ENCODE measurements around the gene NCAPD2.
"Not testable (repeated sequence)": the region's sequence is repeated elsewhere in the genome, so short reads cannot be mapped to it uniquely, and the experiment has no call there.

DNA sequence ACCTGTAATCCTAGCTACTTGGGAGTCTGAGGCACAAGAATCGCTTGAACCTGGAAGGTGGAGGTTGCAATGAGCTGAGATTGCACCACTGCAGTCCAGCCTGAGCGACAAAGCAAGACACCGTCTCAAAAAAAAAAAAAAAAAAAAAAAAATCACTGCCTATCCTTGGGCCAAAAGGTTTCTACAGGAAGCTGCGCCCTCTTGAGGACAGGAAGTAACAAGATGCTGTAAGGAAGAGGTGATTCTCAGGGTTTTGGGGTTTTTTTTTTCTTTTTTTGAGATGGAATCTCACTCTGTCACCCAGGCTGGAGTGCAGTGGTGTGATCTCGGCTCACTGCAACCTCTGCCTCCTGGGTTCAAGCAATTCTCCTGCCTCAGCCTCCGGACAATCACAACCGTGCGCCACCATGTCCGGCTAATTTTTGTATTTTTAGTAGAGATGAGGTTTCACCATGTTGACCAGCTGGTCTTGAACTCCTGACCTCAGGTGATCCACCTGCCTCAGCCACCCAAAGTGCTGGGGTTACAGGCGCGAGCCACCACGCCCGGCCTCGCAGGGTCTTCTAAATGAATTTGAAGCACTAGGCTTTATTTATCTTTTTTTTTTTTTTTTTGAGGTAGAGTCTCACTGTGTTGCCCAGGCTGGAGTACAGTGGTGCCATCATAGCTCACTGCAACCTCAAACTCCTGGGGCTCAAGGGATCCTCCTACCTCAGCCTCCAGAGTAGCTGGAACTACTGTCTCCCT is 64.3 kb downstream of the NCAPD2 start:
- TF ChIP-seq, protein P1, sequence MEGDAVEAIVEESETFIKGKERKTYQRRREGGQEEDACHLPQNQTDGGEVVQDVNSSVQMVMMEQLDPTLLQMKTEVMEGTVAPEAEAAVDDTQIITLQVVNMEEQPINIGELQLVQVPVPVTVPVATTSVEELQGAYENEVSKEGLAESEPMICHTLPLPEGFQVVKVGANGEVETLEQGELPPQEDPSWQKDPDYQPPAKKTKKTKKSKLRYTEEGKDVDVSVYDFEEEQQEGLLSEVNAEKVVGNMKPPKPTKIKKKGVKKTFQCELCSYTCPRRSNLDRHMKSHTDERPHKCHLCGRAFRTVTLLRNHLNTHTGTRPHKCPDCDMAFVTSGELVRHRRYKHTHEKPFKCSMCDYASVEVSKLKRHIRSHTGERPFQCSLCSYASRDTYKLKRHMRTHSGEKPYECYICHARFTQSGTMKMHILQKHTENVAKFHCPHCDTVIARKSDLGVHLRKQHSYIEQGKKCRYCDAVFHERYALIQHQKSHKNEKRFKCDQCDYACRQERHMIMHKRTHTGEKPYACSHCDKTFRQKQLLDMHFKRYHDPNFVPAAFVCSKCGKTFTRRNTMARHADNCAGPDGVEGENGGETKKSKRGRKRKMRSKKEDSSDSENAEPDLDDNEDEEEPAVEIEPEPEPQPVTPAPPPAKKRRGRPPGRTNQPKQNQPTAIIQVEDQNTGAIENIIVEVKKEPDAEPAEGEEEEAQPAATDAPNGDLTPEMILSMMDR (conservative IDR thresholded peaks at IDR 0.05; ENCODE audit: low read depth, low read length) = peak; percentile 60
- not testable (repeated sequence) for TF ChIP-seq RCOR1 (IDR thresholded peaks at IDR 0.05; ENCODE audit: insufficient replicate concordance, low read length); NFE2L2 (IDR thresholded peaks at IDR 0.05; ENCODE audit: low read depth, low read length); POLR2A (IDR thresholded peaks at IDR 0.05; ENCODE audit: low read depth, low read length); RFX5 (IDR thresholded peaks at IDR 0.05; ENCODE audit: low read depth, low read length); CEBPB (IDR thresholded peaks at IDR 0.05; ENCODE audit: low read depth, low read length); MXI1 (IDR thresholded peaks at IDR 0.05; ENCODE audit: borderline replicate concordance, low read depth, low read length); FOS (IDR thresholded peaks at IDR 0.05; ENCODE audit: low read depth, low read length); MAZ (IDR thresholded peaks at IDR 0.05; ENCODE audit: borderline replicate concordance, low read depth, low read length)
- TF ChIP-seq RAD21 (IDR thresholded peaks at IDR 0.05; ENCODE audit: low read length) = peak; percentile 55
- TF ChIP-seq SMC3 (IDR thresholded peaks at IDR 0.05; ENCODE audit: low read depth, low read length) = peak; percentile 44; the same call in 1 of the 2 replicates
- TF ChIP-seq, protein P2, sequence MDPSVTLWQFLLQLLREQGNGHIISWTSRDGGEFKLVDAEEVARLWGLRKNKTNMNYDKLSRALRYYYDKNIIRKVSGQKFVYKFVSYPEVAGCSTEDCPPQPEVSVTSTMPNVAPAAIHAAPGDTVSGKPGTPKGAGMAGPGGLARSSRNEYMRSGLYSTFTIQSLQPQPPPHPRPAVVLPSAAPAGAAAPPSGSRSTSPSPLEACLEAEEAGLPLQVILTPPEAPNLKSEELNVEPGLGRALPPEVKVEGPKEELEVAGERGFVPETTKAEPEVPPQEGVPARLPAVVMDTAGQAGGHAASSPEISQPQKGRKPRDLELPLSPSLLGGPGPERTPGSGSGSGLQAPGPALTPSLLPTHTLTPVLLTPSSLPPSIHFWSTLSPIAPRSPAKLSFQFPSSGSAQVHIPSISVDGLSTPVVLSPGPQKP (IDR thresholded peaks at IDR 0.05; ENCODE audit: borderline replicate concordance, low read depth, low read length) = not testable (repeated sequence)
